WTC11 (cell line): ENCODE measurements around the gene ACTMAP. TPM values are rescaled to one million over a fixed set of nuclear protein-coding genes. Genes with fewer than 3 reads are reported as not detected.

Experiments
- ATAC-seq: fragments of 200-7000 bp; cut with Tn5 transposase; 2 replicates; pipeline ENCODE4 v1.10.0; 2021; ENCODE audit warnings: mild to moderate bottlenecking, moderate library complexity
- CTCF ChIA-PET: fragments of 300-600 bp; sonication (Branson Sonifier 250); formaldehyde crosslinking; loops from one replicate; lab custom pipeline; 2021; ENCODE audit warnings: antibody characterized with exemption; lab: Charles Lee
- POLR2A ChIA-PET: fragments of 350-600 bp; sonication (Branson Sonifier 250); formaldehyde crosslinking; loops from one replicate; lab custom pipeline; 2021; ENCODE audit warnings: antibody characterized with exemption; lab: Charles Lee
- DNase-seq: peaks from one replicate; pipeline ENCODE4 v3.0.0; 2021; ENCODE audit warnings: low spot score
- H3K27ac Mint-ChIP-seq: 2 replicates; pipeline ENCODE4 v1.8.0; 2021; ENCODE audit warnings: mixed read lengths
- H3K27me3 Mint-ChIP-seq: 2 replicates; pipeline ENCODE4 v1.8.0; 2021; ENCODE audit warnings: low read depth, mild to moderate bottlenecking, moderate library complexity, mixed read lengths
- H3K36me3 Mint-ChIP-seq: 2 replicates; pipeline ENCODE4 v1.8.0; 2021; ENCODE audit warnings: mixed read lengths
- H3K4me1 Mint-ChIP-seq: 2 replicates; pipeline ENCODE4 v1.8.0; 2022; ENCODE audit warnings: mixed read lengths
- H3K4me3 Mint-ChIP-seq: 2 replicates; pipeline ENCODE4 v1.8.0; 2021; ENCODE audit warnings: mild to moderate bottlenecking, moderate library complexity, mixed read lengths
- H3K9me3 Mint-ChIP-seq: 2 replicates; pipeline ENCODE4 v1.8.0; 2021; ENCODE audit warnings: mixed read lengths
- ATF6 ChIP-seq: sonication (generic); formaldehyde crosslinking; IDR thresholded peaks from 2 replicates; pipeline ENCODE4 v1.8.1; 2023; ENCODE audit warnings: mild to moderate bottlenecking, missing genetic modification reagents
- CBFB ChIP-seq: sonication (generic); formaldehyde crosslinking; IDR thresholded peaks from 2 replicates; pipeline ENCODE4 v1.8.1; 2022; ENCODE audit warnings: mild to moderate bottlenecking, low read depth, missing genetic modification reagents
- CREB1 ChIP-seq: sonication (generic); formaldehyde crosslinking; IDR thresholded peaks from 2 replicates; pipeline ENCODE4 v1.8.0; 2023; ENCODE audit warnings: mild to moderate bottlenecking, missing genetic modification reagents
- E2F4 ChIP-seq: sonication (generic); formaldehyde crosslinking; IDR thresholded peaks from 2 replicates; pipeline ENCODE4 v1.8.1; 2022; ENCODE audit warnings: low read depth, mild to moderate bottlenecking, moderate library complexity, missing genetic modification reagents, borderline replicate concordance
- ESRRA ChIP-seq: sonication (generic); formaldehyde crosslinking; IDR thresholded peaks from 2 replicates; pipeline ENCODE4 v1.8.1; 2022; ENCODE audit warnings: mild to moderate bottlenecking, missing genetic modification reagents, borderline replicate concordance
- FOXP1 ChIP-seq: sonication (generic); formaldehyde crosslinking; IDR thresholded peaks from 2 replicates; pipeline ENCODE4 v1.8.0; 2022; ENCODE audit warnings: missing genetic modification reagents, mild to moderate bottlenecking, moderate library complexity, borderline replicate concordance
- HMGA2 ChIP-seq: fragments of 250-450 bp; sonication (Bioruptor Pico); IDR thresholded peaks from 2 replicates; pipeline ENCODE4 v1.4.0; 2021; ENCODE audit warnings: mild to moderate bottlenecking, moderate library complexity
- MAX ChIP-seq: sonication (generic); formaldehyde crosslinking; IDR thresholded peaks from 2 replicates; pipeline ENCODE4 v1.8.0; 2022; ENCODE audit warnings: mild to moderate bottlenecking, missing genetic modification reagents
- TCF7 ChIP-seq: sonication (generic); formaldehyde crosslinking; IDR thresholded peaks from 2 replicates; pipeline ENCODE4 v1.8.0; 2022; ENCODE audit warnings: mild to moderate bottlenecking, low read depth, missing genetic modification reagents, moderate library complexity
- ZNF317 ChIP-seq: sonication (generic); formaldehyde crosslinking; IDR thresholded peaks from 2 replicates; pipeline ENCODE4 v1.8.1; 2023; ENCODE audit warnings: low read depth, mild to moderate bottlenecking, moderate library complexity, missing genetic modification reagents, borderline replicate concordance
- total RNA-seq: library from RNA; stranded (reverse); gene quantifications from 3 replicates; pipeline ENCODE4 v1.2.3, GENCODE V29; 2021
- TF ChIP-seq, protein P1 (sequence below): fragments of 250-450 bp; sonication (Bioruptor Pico); IDR thresholded peaks from 2 replicates; pipeline ENCODE4 v2.1.2; 2022; ENCODE audit warnings: mild to moderate bottlenecking, moderate library complexity
- TF ChIP-seq, protein P2 (sequence below): sonication (generic); formaldehyde crosslinking; IDR thresholded peaks from 2 replicates; pipeline ENCODE4 v1.8.1; 2023; ENCODE audit warnings: mild to moderate bottlenecking, missing genetic modification reagents, borderline replicate concordance
- TF ChIP-seq, protein P3 (sequence below): sonication (generic); formaldehyde crosslinking; IDR thresholded peaks from 2 replicates; pipeline ENCODE4 v1.8.1; 2022; ENCODE audit warnings: missing genetic modification reagents, borderline replicate concordance

ACTMAP gene
- total RNA-seq, 1 experiment from 2014 or later: 29.6 TPM

- Mint-ChIP-seq H3K36me3 (peaks cover 11% of the 10 kb centered on the region), H3K27me3 (no peaks in the 10 kb centered on the region), H3K4me3 (no peak overlapping the region), H3K9me3 (no peaks in the 10 kb centered on the region), H3K27ac (peak overlapping the region; percentile 44), H3K4me1 (peaks cover 3% of the 10 kb centered on the region; the same call in 1 of the 2 replicates)
- DNase-seq: no peak
- TF ChIP-seq ESRRA (CRISPR knock-in tag) (no peak), FOXP1 (no peak), CREB1 (CRISPR knock-in tag) (no peak), TCF7 (CRISPR knock-in tag) (no peak), MAX (no peak), ZNF317 (CRISPR knock-in tag) (no peak), ATF6 (CRISPR knock-in tag) (no peak), HMGA2 (CRISPR knock-in tag) (no peak), E2F4 (CRISPR knock-in tag) (no peak), CBFB (CRISPR knock-in tag) (no peak)
- TF ChIP-seq, protein P1, sequence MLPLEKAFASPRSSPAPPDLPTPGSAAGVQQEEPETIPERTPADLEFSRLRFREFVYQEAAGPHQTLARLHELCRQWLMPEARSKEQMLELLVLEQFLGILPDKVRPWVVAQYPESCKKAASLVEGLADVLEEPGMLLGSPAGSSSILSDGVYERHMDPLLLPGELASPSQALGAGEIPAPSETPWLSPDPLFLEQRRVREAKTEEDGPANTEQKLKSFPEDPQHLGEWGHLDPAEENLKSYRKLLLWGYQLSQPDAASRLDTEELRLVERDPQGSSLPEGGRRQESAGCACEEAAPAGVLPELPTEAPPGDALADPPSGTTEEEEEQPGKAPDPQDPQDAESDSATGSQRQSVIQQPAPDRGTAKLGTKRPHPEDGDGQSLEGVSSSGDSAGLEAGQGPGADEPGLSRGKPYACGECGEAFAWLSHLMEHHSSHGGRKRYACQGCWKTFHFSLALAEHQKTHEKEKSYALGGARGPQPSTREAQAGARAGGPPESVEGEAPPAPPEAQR (CRISPR knock-in tag): no peak
- TF ChIP-seq, protein P2, sequence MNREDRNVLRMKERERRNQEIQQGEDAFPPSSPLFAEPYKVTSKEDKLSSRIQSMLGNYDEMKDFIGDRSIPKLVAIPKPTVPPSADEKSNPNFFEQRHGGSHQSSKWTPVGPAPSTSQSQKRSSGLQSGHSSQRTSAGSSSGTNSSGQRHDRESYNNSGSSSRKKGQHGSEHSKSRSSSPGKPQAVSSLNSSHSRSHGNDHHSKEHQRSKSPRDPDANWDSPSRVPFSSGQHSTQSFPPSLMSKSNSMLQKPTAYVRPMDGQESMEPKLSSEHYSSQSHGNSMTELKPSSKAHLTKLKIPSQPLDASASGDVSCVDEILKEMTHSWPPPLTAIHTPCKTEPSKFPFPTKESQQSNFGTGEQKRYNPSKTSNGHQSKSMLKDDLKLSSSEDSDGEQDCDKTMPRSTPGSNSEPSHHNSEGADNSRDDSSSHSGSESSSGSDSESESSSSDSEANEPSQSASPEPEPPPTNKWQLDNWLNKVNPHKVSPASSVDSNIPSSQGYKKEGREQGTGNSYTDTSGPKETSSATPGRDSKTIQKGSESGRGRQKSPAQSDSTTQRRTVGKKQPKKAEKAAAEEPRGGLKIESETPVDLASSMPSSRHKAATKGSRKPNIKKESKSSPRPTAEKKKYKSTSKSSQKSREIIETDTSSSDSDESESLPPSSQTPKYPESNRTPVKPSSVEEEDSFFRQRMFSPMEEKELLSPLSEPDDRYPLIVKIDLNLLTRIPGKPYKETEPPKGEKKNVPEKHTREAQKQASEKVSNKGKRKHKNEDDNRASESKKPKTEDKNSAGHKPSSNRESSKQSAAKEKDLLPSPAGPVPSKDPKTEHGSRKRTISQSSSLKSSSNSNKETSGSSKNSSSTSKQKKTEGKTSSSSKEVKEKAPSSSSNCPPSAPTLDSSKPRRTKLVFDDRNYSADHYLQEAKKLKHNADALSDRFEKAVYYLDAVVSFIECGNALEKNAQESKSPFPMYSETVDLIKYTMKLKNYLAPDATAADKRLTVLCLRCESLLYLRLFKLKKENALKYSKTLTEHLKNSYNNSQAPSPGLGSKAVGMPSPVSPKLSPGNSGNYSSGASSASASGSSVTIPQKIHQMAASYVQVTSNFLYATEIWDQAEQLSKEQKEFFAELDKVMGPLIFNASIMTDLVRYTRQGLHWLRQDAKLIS (CRISPR knock-in tag): no peak
- TF ChIP-seq, protein P3, sequence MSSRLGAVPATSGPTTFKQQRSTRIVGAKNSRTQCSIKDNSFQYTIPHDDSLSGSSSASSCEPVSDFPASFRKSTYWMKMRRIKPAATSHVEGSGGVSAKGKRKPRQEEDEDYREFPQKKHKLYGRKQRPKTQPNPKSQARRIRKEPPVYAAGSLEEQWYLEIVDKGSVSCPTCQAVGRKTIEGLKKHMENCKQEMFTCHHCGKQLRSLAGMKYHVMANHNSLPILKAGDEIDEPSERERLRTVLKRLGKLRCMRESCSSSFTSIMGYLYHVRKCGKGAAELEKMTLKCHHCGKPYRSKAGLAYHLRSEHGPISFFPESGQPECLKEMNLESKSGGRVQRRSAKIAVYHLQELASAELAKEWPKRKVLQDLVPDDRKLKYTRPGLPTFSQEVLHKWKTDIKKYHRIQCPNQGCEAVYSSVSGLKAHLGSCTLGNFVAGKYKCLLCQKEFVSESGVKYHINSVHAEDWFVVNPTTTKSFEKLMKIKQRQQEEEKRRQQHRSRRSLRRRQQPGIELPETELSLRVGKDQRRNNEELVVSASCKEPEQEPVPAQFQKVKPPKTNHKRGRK: no peak
- ATAC-seq: peak; percentile 26; the same call in 1 of the 2 replicates
- ChIA-PET CTCF (interaction anchor here (0.6 to 2.5 kb wide), 5 partner anchors 9 to 32 kb away, joined by 3 to 11 read pairs (median 5); partner anchors contain the start of gene EGLN2), POLR2A (interaction anchor here (0.6 to 1.3 kb wide), 2 partner anchors 9 to 51 kb away, joined by 5 to 9 read pairs; partner anchors contain the start of gene RAB4B)
Observed at GRCh38 chr19:40786060-40787037, 36.1 kb upstream of the ACTMAP start.
